ENCODE results near the gene AMOTL1. TPM values are rescaled to one million over a fixed set of nuclear protein-coding genes. Genes with fewer than 3 reads are reported as not detected.
A peak's percentile ranks its signal among the peaks of the same experiment; 100 is the strongest.

Gene AMOTL1
- total RNA-seq, 2 experiments from 2014 or later = 4.4 to 4.8 TPM

- peaks cover 12% of the 10 kb centered on the region for H3K36me3 Mint-ChIP-seq
- no peak overlapping the region for H3K4me3 Mint-ChIP-seq
These were observed 157.5 kb downstream of the AMOTL1 start for GRCh38 chr11:94925422-94926270.

GRCh38 chr11:94926271-94926625, 158.1 kb downstream of the AMOTL1 start:
- Mint-ChIP-seq H3K27me3 (no peaks in the 10 kb centered on the region), H3K9me3 (peaks cover 4% of the 10 kb centered on the region), H3K36me3 (peaks cover 12% of the 10 kb centered on the region), H3K27ac (no peak overlapping the region), H3K4me3 (no peak overlapping the region), H3K4me1 (peaks cover 30% of the 10 kb centered on the region)
- DNase-seq = no peak
- POLR2A ChIA-PET = interaction anchor here (1.0 kb wide), 1 partner anchor 47 kb away, joined by 4 read pairs; the partner anchor contains the start of gene CWC15
- no peak for ATAC-seq (ENCODE audit: low read depth)

More at GRCh38 chr11:94925422-94926270, 157.5 kb downstream of the AMOTL1 start:
- ATAC-seq (ENCODE audit: low read depth) (no peak), DNase-seq (no peak)
- H3K27me3 Mint-ChIP-seq = no peaks in the 10 kb centered on the region
- POLR2A ChIA-PET = interaction anchor here (1.2 kb wide), 1 partner anchor 9 kb away, joined by 4 read pairs; no protein-coding TSS in a partner anchor
- peak overlapping the region; percentile 85 for H3K27ac Mint-ChIP-seq
- peaks cover 30% of the 10 kb centered on the region for H3K4me1 Mint-ChIP-seq
- peaks cover 4% of the 10 kb centered on the region for H3K9me3 Mint-ChIP-seq

Other genes with a start within 250 kb of the AMOTL1 start
- 1 to 10 TPM; 6.7 to 6.8 TPM for gene FUT4, start 224.4 kb upstream of the AMOTL1 start, total RNA-seq
- 1 to 10 TPM; 1.1 to 1.5 TPM for gene PIWIL4, start 201.0 kb upstream of the AMOTL1 start, total RNA-seq
- gene CWC15, start 205.2 kb downstream of the AMOTL1 start, total RNA-seq = 10 to 100 TPM; 80.7 to 83.0 TPM
- gene KDM4D, start 205.4 kb downstream of the AMOTL1 start, total RNA-seq = 1 to 10 TPM; 1.3 to 1.7 TPM

Measured in activated naive CD8-positive, alpha-beta T cell treated with anti-CD3 and anti-CD28 coated beads, Interleukin-2, amount 10 ng/mL, durations not matched to agents 7 days and 5 days (primary cell).